ENCODE measurements around the gene GLIPR2.

GRCh38 chr9:36092509-36093215 is 43.9 kb upstream of the GLIPR2 start:
- TF ChIP-seq CTCF (conservative IDR thresholded peaks at IDR 0.05) (no peak), ZFX (IDR thresholded peaks at IDR 0.05) (no peak)
